ENCODE measurements around the gene SIGLECL1.

The SIGLECL1 gene

DNA sequence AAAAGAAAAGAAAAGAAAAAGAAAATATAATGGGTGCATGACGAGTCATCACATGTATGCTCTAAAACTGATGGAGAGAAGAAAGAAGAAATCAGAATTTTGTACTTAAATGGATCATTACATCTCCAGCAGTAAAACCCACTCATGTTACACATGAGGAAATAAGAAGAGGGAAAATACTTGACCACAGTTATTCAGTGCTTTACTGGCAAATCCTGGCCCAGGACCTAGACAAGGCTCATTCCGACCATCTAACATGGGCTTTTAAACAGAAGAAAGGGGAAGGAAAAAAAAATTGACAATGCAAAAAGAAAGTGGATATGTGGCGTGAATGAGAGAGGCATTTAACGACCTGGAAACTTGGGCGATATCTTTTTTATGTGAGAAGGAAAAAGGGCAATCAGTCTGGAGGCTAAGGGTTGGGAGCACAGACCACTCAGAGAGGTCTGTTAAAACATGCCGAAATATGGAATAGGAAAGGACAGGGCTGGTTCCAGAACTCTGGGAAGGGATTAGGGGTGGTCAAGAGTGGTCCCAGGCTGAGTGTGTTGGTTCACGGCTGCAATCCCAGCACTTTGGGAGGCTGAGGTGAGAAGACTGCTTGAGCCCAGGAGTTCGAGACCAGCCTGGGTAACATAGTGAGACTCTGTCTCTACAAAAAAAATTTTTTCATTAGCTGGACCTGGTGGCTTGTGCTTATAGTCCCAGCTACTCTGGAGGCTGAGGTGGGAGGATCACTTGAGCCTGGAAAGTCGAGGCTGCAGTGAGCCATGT lies 1.6 kb downstream of the SIGLECL1 start:
- ATAC-seq (no peak), DNase-seq (no peak)

DNA sequence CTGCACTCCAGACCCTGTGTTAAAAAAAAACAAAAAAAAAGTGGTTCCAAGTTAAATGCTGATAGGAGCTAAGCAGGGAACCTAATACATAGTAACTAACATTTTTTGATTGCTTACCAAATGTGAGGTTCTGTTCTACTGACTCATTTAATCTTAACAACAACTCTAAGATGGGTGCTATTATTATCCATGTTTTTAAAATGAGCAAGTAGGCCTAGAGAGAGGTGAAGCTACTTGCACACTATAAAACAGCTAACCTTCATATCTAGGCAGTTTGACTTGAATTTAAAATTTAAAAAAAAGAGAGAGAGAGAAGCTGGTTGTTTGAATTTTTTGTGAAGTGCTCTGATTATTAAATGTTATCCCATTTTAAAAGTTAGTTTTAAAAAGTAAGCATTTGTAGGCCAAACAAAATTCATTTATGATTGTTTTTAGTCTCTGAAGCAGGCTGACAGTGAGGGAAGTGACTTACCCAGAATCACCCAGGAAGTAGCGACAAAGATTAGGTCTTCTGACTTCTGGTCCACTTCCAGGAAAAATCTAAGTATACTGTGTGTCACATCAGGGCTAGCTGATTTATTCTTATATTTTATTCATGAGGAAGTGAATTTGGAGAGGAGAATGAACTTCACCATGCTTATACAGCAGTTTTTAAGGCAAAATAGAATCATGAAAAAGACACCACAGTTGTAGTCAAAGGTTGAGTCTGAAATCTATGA lies 2.4 kb downstream of the SIGLECL1 start:
- no peak for DNase-seq
- no peak for ATAC-seq

GRCh38 chr19:51256155-51256625 lies 5.3 kb downstream of the SIGLECL1 start:
- ATAC-seq (no peak), DNase-seq (no peak)

- no peak for DNase-seq
- ATAC-seq: no peak
Observed at GRCh38 chr19:51257471-51257870, 6.6 kb downstream of the SIGLECL1 start.

DNA sequence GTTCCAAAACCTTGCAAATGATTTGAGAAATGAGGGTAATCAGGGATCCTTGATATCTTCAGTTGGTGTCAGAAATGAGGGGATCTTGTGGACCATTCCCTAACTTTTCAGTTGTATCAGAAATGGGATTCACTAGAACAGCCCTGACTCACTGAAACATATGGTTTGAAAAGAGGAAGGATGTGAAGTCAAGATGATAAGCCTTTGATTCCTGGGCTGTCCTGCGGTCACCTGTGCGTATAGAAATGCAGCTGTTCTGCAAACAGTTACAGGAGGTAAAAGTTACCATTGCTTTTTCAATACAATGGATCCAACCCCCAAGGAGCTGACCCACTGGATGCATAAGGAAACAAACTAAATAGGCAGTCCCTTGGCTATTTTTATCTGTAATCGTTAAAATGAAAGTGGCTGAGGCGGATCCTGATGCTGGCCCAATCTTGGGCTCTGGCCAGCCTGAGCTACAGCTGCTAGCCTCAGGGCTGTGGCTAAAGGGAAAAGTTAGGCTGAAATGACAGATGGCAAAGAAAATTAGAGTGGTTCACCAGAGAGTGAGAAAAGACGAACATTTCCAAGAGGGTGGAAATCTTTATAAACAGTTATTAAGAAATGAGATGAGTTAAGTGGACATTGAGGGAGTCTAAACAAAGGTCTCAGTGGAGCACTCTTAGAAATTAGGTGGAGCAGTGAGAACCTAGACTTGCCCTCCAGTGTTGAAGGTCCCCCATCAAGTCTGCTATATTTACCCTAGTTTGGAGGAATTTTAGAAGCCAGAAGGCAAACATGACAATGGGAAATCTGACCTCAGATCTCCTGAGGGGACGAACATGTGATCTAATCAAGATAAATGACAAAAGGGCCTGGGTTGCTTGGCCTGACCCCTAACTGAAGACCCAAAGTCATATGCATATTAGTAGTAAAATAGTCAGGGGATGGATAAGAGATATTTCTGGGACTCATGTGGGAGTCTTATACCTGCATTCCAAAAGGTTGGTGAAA lies 7.6 kb downstream of the SIGLECL1 start:
- ATAC-seq (no peak), DNase-seq (no peak)

DNA sequence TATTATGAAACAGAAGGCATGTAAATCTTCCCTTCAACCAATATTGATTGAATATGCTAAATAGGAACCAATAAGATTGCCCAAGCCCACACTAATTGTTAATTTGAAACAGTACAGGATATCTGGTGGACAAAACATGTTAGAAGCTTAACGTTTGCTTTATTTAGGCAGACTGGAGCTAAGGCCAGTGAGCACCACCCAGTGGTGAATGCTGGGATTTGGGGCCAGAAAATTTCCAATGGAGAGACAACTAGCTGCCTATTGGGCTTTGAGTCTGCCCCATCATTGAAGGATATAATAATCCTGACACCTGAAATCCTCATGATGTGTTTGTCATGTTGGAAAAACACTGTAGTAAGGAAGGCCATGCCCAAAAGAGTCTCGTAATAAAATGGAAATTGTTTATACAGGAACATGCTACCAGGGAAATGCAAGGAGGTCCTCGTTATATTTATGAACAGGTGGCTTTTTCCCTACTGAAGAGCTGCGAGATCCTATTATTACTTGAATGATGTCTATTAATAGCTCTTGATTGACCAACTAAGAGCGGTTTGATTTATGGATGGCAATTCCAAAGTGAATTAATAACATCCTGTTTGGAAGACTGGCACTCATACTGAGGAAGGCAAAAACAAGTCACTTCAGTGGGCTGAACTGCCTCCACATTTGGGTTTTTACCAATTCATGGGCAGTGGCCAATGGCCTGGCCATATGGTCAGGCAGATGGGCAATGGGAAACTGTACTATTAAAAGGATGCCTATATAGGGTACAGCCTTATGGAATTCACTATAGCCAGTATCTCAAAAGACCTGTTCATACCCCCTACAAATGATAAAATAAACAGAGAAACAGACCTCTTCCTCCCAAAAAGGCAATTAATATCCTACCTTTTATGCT lies 8.7 kb downstream of the SIGLECL1 start:
- DNase-seq (peak; percentile 54), ATAC-seq (peak; percentile 23)

DNA sequence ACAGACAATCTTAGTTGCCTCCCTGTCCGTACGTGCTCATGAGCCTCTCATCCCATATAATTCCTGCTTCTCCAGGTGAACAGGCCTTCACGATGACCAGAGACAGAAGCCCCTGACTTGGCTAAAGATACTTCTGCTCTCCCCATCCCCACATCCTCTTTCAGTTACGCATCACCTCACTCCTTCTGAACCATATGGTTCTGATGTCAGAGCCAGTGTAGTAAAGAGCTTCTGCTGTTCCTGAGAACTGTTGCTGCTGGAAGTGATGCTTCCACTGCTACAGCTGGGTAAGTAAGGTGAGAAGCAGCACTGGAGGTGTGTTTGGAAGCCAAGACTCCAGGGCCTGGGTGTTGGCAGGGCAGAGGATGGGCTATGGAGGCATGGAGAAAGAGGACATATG lies 12.9 kb downstream of the SIGLECL1 start:
- no peak for DNase-seq
- ATAC-seq: no peak

- ATAC-seq: no peak
- DNase-seq: no peak
Observed at GRCh38 chr19:51271067-51271466, 20.2 kb downstream of the SIGLECL1 start.

DNA sequence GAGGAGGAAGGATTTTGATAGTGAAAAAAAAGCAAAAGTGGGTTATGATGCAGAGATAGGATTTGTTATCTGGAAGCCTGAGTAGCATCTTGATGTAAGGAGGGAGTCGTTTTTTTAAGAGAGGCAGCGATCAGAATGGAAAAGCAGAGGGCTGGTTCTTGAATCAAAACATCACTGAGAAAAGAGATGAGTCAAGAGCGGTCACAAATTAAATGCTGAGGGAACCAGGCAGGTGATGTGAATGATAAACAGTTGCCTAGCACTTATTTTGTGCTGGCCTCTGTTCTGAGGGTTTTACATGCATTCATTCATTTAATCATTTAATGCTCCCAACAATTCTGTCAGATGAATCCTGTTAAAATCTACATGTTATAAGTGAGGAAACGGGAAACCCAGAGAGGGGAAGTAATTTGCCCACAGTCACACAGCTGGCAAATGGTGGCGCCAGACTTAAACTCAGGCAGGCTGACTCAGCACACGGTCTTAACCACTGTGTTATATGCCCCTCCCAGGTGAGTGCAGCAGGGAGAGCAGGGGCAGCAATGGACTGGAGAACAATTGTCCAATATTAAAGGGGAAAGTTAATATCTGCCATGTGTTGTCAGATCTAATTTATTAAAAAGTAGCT lies 21.4 kb downstream of the SIGLECL1 start:
- ATAC-seq (peak; percentile 59), DNase-seq (peak; percentile 11)

GRCh38 chr19:51274049-51274770 lies 23.3 kb downstream of the SIGLECL1 start:
- ATAC-seq (no peak), DNase-seq (no peak)

DNA sequence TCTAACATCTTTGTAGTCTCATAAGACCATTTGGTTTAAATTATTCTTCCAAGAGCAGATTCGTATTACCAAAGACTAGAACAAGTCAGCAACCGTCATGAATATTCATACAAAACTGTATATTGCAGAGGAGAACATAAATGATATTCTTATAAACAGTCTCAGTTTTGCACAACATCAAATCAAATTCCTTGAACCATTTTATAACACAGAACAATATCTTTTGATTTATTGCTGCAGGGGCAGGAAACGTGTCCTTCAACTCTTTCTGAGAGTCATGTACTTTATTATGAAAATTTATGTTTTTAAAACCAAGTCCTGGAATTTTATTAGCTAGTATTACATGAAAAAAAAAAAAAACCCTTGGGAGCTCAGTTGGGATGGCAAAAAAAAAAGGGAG lies 26.2 kb downstream of the SIGLECL1 start:
- ATAC-seq (no peak), DNase-seq (no peak)

- DNase-seq (no peak), ATAC-seq (no peak)
Observed at GRCh38 chr19:51282335-51282734, 31.5 kb downstream of the SIGLECL1 start.

GRCh38 chr19:51285682-51286081 lies 34.8 kb downstream of the SIGLECL1 start:
- no peak for ATAC-seq
- no peak for DNase-seq

DNA sequence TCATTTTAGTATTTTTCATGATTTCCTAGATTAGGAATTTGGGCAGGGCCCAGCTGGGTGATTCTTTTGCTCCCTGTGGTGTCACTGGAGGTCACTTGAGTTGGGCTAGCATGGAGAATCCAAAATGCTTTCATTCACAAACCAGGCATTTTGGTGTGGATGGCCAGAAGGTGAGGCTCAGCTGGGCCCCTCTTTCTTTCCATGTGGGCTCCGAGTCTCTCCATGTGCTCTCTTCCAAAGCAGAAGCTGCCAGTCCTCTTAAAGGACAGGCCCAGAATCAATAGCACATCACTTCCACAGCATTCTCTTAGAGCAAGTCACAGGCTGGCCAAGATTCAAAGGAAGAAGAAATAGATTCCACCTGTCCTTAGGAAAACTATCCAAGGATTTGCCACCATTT lies 38.8 kb downstream of the SIGLECL1 start:
- DNase-seq (no peak), ATAC-seq (no peak)

- ATAC-seq: no peak
- no peak for DNase-seq
Observed at GRCh38 chr19:51292971-51293370, 42.1 kb downstream of the SIGLECL1 start.

GRCh38 chr19:51293571-51294210 lies 42.8 kb downstream of the SIGLECL1 start:
- ATAC-seq (no peak), DNase-seq (no peak)

- DNase-seq (no peak), ATAC-seq (no peak)
Observed at GRCh38 chr19:51294211-51294976, 43.5 kb downstream of the SIGLECL1 start.

DNA sequence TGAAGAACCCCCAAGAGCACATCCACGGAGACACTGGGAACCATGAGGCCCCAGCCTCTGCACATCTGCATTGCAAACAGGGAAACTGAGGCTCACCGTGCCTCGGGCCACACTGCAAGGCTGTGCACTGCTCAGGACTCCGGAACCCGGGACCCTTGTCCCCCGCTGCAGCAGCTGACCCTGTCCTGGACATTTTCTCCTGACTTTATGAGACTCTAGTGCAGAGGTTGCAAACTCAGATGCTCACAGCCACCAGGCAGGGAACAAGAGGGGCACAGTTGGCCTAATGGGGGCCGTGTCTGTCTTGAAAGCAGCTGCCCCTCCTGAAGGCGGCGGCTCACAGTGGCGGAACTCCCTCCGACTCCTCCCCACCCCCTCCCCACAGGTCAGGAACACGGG lies 44.1 kb downstream of the SIGLECL1 start:
- DNase-seq: no peak
- no peak for ATAC-seq
